Stimulated activated naive CD8-positive, alpha-beta T cell treated with anti-CD3 and anti-CD28 coated beads, Interleukin-15, amount 100 ng/mL, for 72 hours (primary cell): ENCODE measurements around the gene RPTOR.
A peak's percentile ranks its signal among the peaks of the same experiment; 100 is the strongest.
"Not testable (repeated sequence)": the region's sequence is repeated elsewhere in the genome, so short reads cannot be mapped to it uniquely, and the experiment has no call there.

ENCODE experiments used
- ATAC-seq: fragments of 150-1000 bp; cut with Tn5 transposase; 2 replicates; pipeline ENCODE4 v1.10.0; 2021; ENCODE audit warnings: mild to moderate bottlenecking, moderate library complexity
- DNase-seq, 2 donors: peaks; one replicate each; pipeline ENCODE4 v3.0.0; 2021 to 2022
- H3K27ac Mint-ChIP-seq, 2 donors: one replicate each; pipeline ENCODE4 v1.8.0; 2022; ENCODE audit warnings: mild to moderate bottlenecking in 2 of 2, mixed read lengths in 2 of 2, moderate library complexity in 2 of 2
- H3K27me3 Mint-ChIP-seq: one replicate; pipeline ENCODE4 v1.8.0; 2022; ENCODE audit warnings: mixed read lengths
- H3K4me1 Mint-ChIP-seq: one replicate; pipeline ENCODE4 v1.8.0; 2022; ENCODE audit warnings: mild to moderate bottlenecking, mixed read lengths
- H3K4me3 Mint-ChIP-seq, 2 donors: one replicate each; pipeline ENCODE4 v1.8.0; 2022; ENCODE audit warnings: mild to moderate bottlenecking in 2 of 2, mixed read lengths in 2 of 2, moderate library complexity in 1 of 2
- H3K9me3 Mint-ChIP-seq, 2 donors: one replicate each; pipeline ENCODE4 v1.8.0; 2022; ENCODE audit warnings: mixed read lengths in 2 of 2

RPTOR gene

GRCh38 chr17:80544655-80545498 is at the start of gene RPTOR:
TSS of gene RPTOR (plus strand) at chr17:80544838. CDS start at chr17:80545630, 792 bp downstream.
- Mint-ChIP-seq H3K27ac (peak within 1 kb of the TSS; percentile 98), H3K4me1 (peaks cover 29% of the 10 kb centered on the region), H3K27me3 (peaks cover 10% of the 10 kb centered on the region), H3K9me3 (no peaks in the 10 kb centered on the region), H3K4me3 (peak within 1 kb of the TSS; percentile 92 to 94)
- DNase-seq: peak; percentile 86 to 92
- ATAC-seq: peak; percentile 99

- DNase-seq (no peak), ATAC-seq (peak; percentile 41)
- Mint-ChIP-seq H3K4me3 (no peak overlapping the region), H3K27me3 (peaks cover 28% of the 10 kb centered on the region), H3K27ac (no peak overlapping the region), H3K9me3 (no peaks in the 10 kb centered on the region), H3K4me1 (peaks cover 13% of the 10 kb centered on the region)
Measured at GRCh38 chr17:80497726-80498241, 46.9 kb upstream of the RPTOR start.

- no peak overlapping the region for H3K4me3 Mint-ChIP-seq
- no peaks in the 10 kb centered on the region for H3K9me3 Mint-ChIP-seq
- ATAC-seq: no peak
- H3K4me1 Mint-ChIP-seq: peaks cover 13% of the 10 kb centered on the region
- no peak overlapping the region for H3K27ac Mint-ChIP-seq
- no peak for DNase-seq
- peaks cover 23% of the 10 kb centered on the region for H3K27me3 Mint-ChIP-seq
Measured at GRCh38 chr17:80498242-80498919, 46.3 kb upstream of the RPTOR start.

- peaks cover 13% of the 10 kb centered on the region for H3K4me1 Mint-ChIP-seq
- H3K4me3 Mint-ChIP-seq: no peak overlapping the region
- H3K27ac Mint-ChIP-seq: no peak overlapping the region
- ATAC-seq: no peak
- no peaks in the 10 kb centered on the region for H3K9me3 Mint-ChIP-seq
- H3K27me3 Mint-ChIP-seq: peaks cover 27% of the 10 kb centered on the region
- DNase-seq: no peak
Measured at GRCh38 chr17:80498920-80499410, 45.7 kb upstream of the RPTOR start.

GRCh38 chr17:80499560-80499959 is 45.1 kb upstream of the RPTOR start:
- H3K4me1 Mint-ChIP-seq: peaks cover 13% of the 10 kb centered on the region
- peaks cover 33% of the 10 kb centered on the region for H3K27me3 Mint-ChIP-seq
- H3K9me3 Mint-ChIP-seq: no peaks in the 10 kb centered on the region
- H3K4me3 Mint-ChIP-seq: no peak overlapping the region
- DNase-seq: no peak
- H3K27ac Mint-ChIP-seq: no peak overlapping the region
- ATAC-seq: no peak

GRCh38 chr17:80499961-80500665 is 44.5 kb upstream of the RPTOR start:
- Mint-ChIP-seq H3K27me3 (peaks cover 38% of the 10 kb centered on the region), H3K9me3 (no peaks in the 10 kb centered on the region), H3K4me3 (no peak overlapping the region), H3K4me1 (peaks cover 13% of the 10 kb centered on the region), H3K27ac (no peak overlapping the region)
- ATAC-seq (no peak), DNase-seq (no peak)

- peaks cover 42% of the 10 kb centered on the region for H3K27me3 Mint-ChIP-seq
- no peak overlapping the region for H3K4me3 Mint-ChIP-seq
- no peak overlapping the region for H3K27ac Mint-ChIP-seq
- ATAC-seq (no peak), DNase-seq (no peak)
- H3K9me3 Mint-ChIP-seq: no peaks in the 10 kb centered on the region
- H3K4me1 Mint-ChIP-seq: peaks cover 12% of the 10 kb centered on the region
Measured at GRCh38 chr17:80501741-80502577, 42.7 kb upstream of the RPTOR start.

GRCh38 chr17:80502578-80502877 is 42.1 kb upstream of the RPTOR start:
- Mint-ChIP-seq H3K4me1 (peaks cover 6% of the 10 kb centered on the region), H3K9me3 (no peaks in the 10 kb centered on the region), H3K27me3 (peaks cover 40% of the 10 kb centered on the region), H3K27ac (no peak overlapping the region), H3K4me3 (no peak overlapping the region)
- ATAC-seq: no peak
- no peak for DNase-seq

- no peak overlapping the region for H3K4me3 Mint-ChIP-seq
- ATAC-seq (no peak), DNase-seq (no peak)
- H3K9me3 Mint-ChIP-seq: no peaks in the 10 kb centered on the region
- H3K27ac Mint-ChIP-seq: no peak overlapping the region
- peaks cover 35% of the 10 kb centered on the region for H3K27me3 Mint-ChIP-seq
- H3K4me1 Mint-ChIP-seq: peaks cover 5% of the 10 kb centered on the region
Measured at GRCh38 chr17:80503031-80503430, 41.6 kb upstream of the RPTOR start.

GRCh38 chr17:80503921-80504320 is 40.7 kb upstream of the RPTOR start:
- Mint-ChIP-seq H3K4me3 (no peak overlapping the region), H3K27me3 (peaks cover 28% of the 10 kb centered on the region), H3K27ac (no peak overlapping the region), H3K9me3 (no peaks in the 10 kb centered on the region), H3K4me1 (peaks cover 5% of the 10 kb centered on the region)
- ATAC-seq (no peak), DNase-seq (no peak)

GRCh38 chr17:80504686-80505413 is 39.8 kb upstream of the RPTOR start:
- Mint-ChIP-seq H3K27me3 (peaks cover 19% of the 10 kb centered on the region), H3K27ac (no peak overlapping the region), H3K4me1 (peaks cover 5% of the 10 kb centered on the region), H3K4me3 (no peak overlapping the region), H3K9me3 (no peaks in the 10 kb centered on the region)
- no peak for DNase-seq
- ATAC-seq: no peak

GRCh38 chr17:80507177-80507576 is 37.5 kb upstream of the RPTOR start:
- not testable (repeated sequence) for ATAC-seq, DNase-seq, H3K9me3 Mint-ChIP-seq, H3K4me3 Mint-ChIP-seq, H3K4me1 Mint-ChIP-seq, H3K27ac Mint-ChIP-seq
- H3K27me3 Mint-ChIP-seq: peaks cover 19% of the 10 kb centered on the region

GRCh38 chr17:80507965-80508364 is 36.7 kb upstream of the RPTOR start:
- no peak for DNase-seq
- Mint-ChIP-seq H3K4me3 (no peak overlapping the region), H3K27me3 (peaks cover 19% of the 10 kb centered on the region), H3K4me1 (peaks cover 5% of the 10 kb centered on the region), H3K27ac (no peak overlapping the region), H3K9me3 (no peaks in the 10 kb centered on the region)
- ATAC-seq: no peak

- no peak for ATAC-seq
- H3K4me1 Mint-ChIP-seq: peaks cover 5% of the 10 kb centered on the region
Measured at GRCh38 chr17:80509311-80509710, 35.3 kb upstream of the RPTOR start.

More at GRCh38 chr17:80509311-80509710, 35.3 kb upstream of the RPTOR start:
- Mint-ChIP-seq H3K9me3 (no peaks in the 10 kb centered on the region), H3K27me3 (peaks cover 19% of the 10 kb centered on the region), H3K27ac (peak overlapping the region in 1 of 2 donors; percentile 51), H3K4me3 (no peak overlapping the region)
- DNase-seq: no peak
